A673 (cell line): ENCODE measurements around the gene TBXT. TPM values are rescaled to one million over a fixed set of nuclear protein-coding genes. Genes with fewer than 3 reads are reported as not detected.
"Not testable (repeated sequence)": the region's sequence is repeated elsewhere in the genome, so short reads cannot be mapped to it uniquely, and the experiment has no call there.

Experiments used
- BruUV-seq: library from RNA; stranded (reverse); fragments of 400-500 nt; replicated peaks from 2 replicates; lab custom pipeline; 2021; lab: Mats Ljungman, UMichigan
- CTCF ChIA-PET: fragments of 300-600 bp; sonication (Branson Sonifier 250); formaldehyde crosslinking; loops from one replicate; lab custom pipeline; 2022; ENCODE audit warnings: antibody characterized with exemption; lab: Charles Lee
- POLR2A ChIA-PET: fragments of 300-600 bp; sonication (Branson Sonifier 250); formaldehyde crosslinking; loops from one replicate; lab custom pipeline; 2022; ENCODE audit warnings: antibody characterized with exemption; ENCODE audit not compliant: low non-redundant PET; lab: Charles Lee
- DNase-seq: peaks from one replicate; pipeline ENCODE4 v3.0.0-alpha.2; 2015; ENCODE audit warnings: low spot score
- H3K27ac ChIP-seq: fragments of 200-600 bp; sonication (generic); 2 replicates; pipeline ENCODE4 v1.5.1; 2016; ENCODE audit warnings: mixed run types, low read depth, mild to moderate bottlenecking, mixed read lengths, antibody characterized with exemption, low read length; ENCODE audit not compliant: poor library complexity, severe bottlenecking
- H3K27me3 ChIP-seq: fragments of 200-600 bp; sonication (generic); replicated peaks from 2 replicates; pipeline ENCODE4 v1.6.1; 2017; ENCODE audit warnings: mixed run types, low read depth, mild to moderate bottlenecking, mixed read lengths, antibody characterized with exemption, low read length; ENCODE audit not compliant: insufficient read depth, poor library complexity
- H3K36me3 ChIP-seq: fragments of 200-600 bp; sonication (generic); 2 replicates; pipeline ENCODE4 v1.6.1; 2016; ENCODE audit warnings: mixed run types, mild to moderate bottlenecking, mixed read lengths, antibody characterized with exemption, low read length; ENCODE audit not compliant: insufficient read depth, poor library complexity, severe bottlenecking
- H3K4me1 ChIP-seq: fragments of 200-600 bp; sonication (generic); 2 replicates; pipeline ENCODE4 v1.6.1; 2017; ENCODE audit warnings: mixed run types, mild to moderate bottlenecking, mixed read lengths, antibody characterized with exemption, low read length; ENCODE audit not compliant: insufficient read depth, poor library complexity, severe bottlenecking
- H3K4me3 ChIP-seq: fragments of 200-600 bp; sonication (generic); 2 replicates; pipeline ENCODE4 v1.5.1; 2016; ENCODE audit warnings: low read depth, mixed run types, mild to moderate bottlenecking, mixed read lengths, low read length; ENCODE audit not compliant: poor library complexity, severe bottlenecking
- H3K9me3 ChIP-seq: fragments of 200-600 bp; sonication (generic); 2 replicates; pipeline ENCODE4 v1.6.1; 2016; ENCODE audit warnings: mixed run types, low read depth, mild to moderate bottlenecking, mixed read lengths, antibody characterized with exemption, low read length; ENCODE audit not compliant: poor library complexity, severe bottlenecking
- CTCF ChIP-seq: fragments of 300-800, 200-600 bp; sonication (generic); conservative IDR thresholded peaks from 2 replicates; pipeline ENCODE4 v1.5.1; 2017; ENCODE audit warnings: low read depth, mild to moderate bottlenecking, antibody characterized with exemption, low read length, moderate library complexity, mixed read lengths
- EZH2 ChIP-seq: fragments of 200-600 bp; sonication (generic); IDR thresholded peaks from 2 replicates; pipeline ENCODE4 v1.6.1; 2017; ENCODE audit warnings: borderline replicate concordance, low read depth, mild to moderate bottlenecking, mixed read lengths, antibody characterized with exemption, low read length; ENCODE audit not compliant: poor library complexity, severe bottlenecking
- intact Hi-C: fragments of 100-400 bp; cut with micrococcal nuclease; formaldehyde crosslinking; loops from one replicate; pipeline ENCODE4 v1.10.0; 2022; ENCODE audit not compliant: unreplicated experiment
- total RNA-seq: library from RNA; stranded (reverse); gene quantifications from 2 replicates; pipeline ENCODE4 v1.2.3, GENCODE V29; 2021

Gene TBXT
- total RNA-seq, 1 experiment from 2014 or later, result not detected

GRCh38 chr6:166179704-166180103, 12.1 kb upstream of the TBXT start:
- BruUV-seq, result no TSS peak

GRCh38 chr6:166176106-166176505, 8.5 kb upstream of the TBXT start:
- no peak overlapping the region for H3K4me3 ChIP-seq
- ChIA-PET CTCF (no interaction called here), POLR2A (no interaction called here)
- H3K9me3 ChIP-seq, result no peaks in the 10 kb centered on the region
- DNase-seq, result no peak
- intact Hi-C loops, result no loop called here
- H3K27ac ChIP-seq, result no peak overlapping the region
- TF ChIP-seq EZH2 (no peak), CTCF (no peak)
- peaks cover 7% of the 10 kb centered on the region for H3K27me3 ChIP-seq
- no peaks in the 10 kb centered on the region for H3K36me3 ChIP-seq
- BruUV-seq, result no TSS peak
- H3K4me1 ChIP-seq, result peaks cover 16% of the 10 kb centered on the region

More at GRCh38 chr6:166179704-166180103, 12.1 kb upstream of the TBXT start:
- Histone ChIP-seq H3K9me3 (no peaks in the 10 kb centered on the region), H3K4me3 (no peak overlapping the region), H3K27me3 (no peaks in the 10 kb centered on the region), H3K27ac (no peak overlapping the region), H3K36me3 (no peaks in the 10 kb centered on the region), H3K4me1 (no peaks in the 10 kb centered on the region)
- DNase-seq, result no peak
- TF ChIP-seq CTCF (no peak), EZH2 (no peak)
- ChIA-PET CTCF (no interaction called here), POLR2A (no interaction called here)
- intact Hi-C loops, result no loop called here

DNA sequence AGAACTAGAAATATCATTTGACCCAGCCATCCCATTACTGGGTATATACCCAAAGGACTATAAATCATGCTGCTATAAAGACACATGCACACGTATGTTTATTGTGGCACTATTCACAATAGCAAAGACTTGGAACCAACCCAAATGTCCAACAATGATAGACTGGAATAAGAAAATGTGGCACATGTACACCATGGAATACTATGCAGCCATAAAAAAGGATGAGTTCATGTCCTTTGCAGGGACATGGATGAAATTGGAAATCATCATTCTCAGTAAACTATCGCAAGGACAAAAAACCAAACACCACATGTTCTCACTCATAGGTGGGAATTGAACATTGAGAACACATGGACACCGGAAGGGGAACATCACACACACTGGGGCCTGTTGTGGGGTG, 7.4 kb upstream of the TBXT start:
- Histone ChIP-seq H3K27me3 (peaks cover 17% of the 10 kb centered on the region), H3K4me1 (peaks cover 16% of the 10 kb centered on the region)
- BruUV-seq, H3K9me3 ChIP-seq, intact Hi-C loops, DNase-seq, H3K4me3 ChIP-seq, CTCF ChIA-PET, H3K27ac ChIP-seq, H3K36me3 ChIP-seq, POLR2A ChIA-PET: not testable (repeated sequence)

DNA sequence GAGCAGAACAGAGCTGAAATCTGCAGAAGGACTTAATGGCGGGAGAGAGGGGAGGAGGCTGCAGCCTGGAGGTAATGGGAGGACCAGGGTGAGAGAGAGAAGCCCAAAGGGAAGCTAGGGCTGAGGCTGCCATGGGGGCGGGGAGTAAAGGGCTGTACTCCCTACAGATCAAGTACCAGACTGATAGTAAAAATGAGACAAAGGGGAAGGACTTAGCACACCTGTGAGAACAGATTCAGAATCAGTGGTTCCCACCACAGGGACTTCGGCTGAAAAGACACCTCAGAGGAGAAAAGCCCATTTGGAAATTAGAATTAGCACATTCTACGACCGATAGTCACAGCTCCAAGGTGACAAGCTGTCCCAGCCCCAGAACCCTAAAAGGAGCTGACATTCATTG, 6.4 kb upstream of the TBXT start:
- BruUV-seq, result no TSS peak
- ChIA-PET POLR2A (no interaction called here), CTCF (no interaction called here)
- Histone ChIP-seq H3K36me3 (no peaks in the 10 kb centered on the region), H3K9me3 (no peaks in the 10 kb centered on the region), H3K27me3 (peaks cover 27% of the 10 kb centered on the region), H3K4me1 (peaks cover 16% of the 10 kb centered on the region), H3K27ac (no peak overlapping the region), H3K4me3 (no peak overlapping the region)
- intact Hi-C loops, result loop anchor here (5.0 kb wide), 1 partner anchor 228 kb away; no protein-coding TSS in a partner anchor
- TF ChIP-seq CTCF (no peak), EZH2 (no peak)
- DNase-seq, result no peak
